Testis (tissue), 2 donors: ENCODE results near the gene RAB4B.

ENCODE experiments used
- CTCF ChIP-seq, 3 experiments: fragments of 450-650 bp in 2 of 3; fragments of 200-600 bp in 1 of 3; sonication (generic) in 1 of 3; IDR thresholded peaks; one replicate each; pipeline ENCODE4 v1.5.1; 2016 to 2019; ENCODE audit warnings: antibody characterized with exemption in 3 of 3, mild to moderate bottlenecking in 2 of 3, moderate library complexity in 1 of 3
- POLR2A ChIP-seq: fragments of 450-650 bp; IDR thresholded peaks from one replicate; pipeline ENCODE4 v1.6.1; 2017; ENCODE audit warnings: antibody characterized with exemption, mild to moderate bottlenecking, moderate library complexity

GRCh38 chr19:40740747-40741146 is 37.3 kb upstream of the RAB4B start:
- TF ChIP-seq POLR2A (no peak), CTCF (IDR thresholded peaks at IDR 0.05) (no peak)
